WERI-Rb-1 (cell line): Measurements from ENCODE around the gene SH3PXD2A.
A peak's percentile ranks its signal among the peaks of the same experiment; 100 is the strongest.

Source experiments
- DNase-seq: peaks from one replicate; pipeline ENCODE4 v3.0.0-alpha.2; 2020
- H3K27ac ChIP-seq: fragments of 250-450 bp; sonication (Bioruptor Pico); 2 replicates; pipeline ENCODE4 v1.5.1; 2020; ENCODE audit warnings: mild to moderate bottlenecking, moderate library complexity
- H3K27me3 ChIP-seq: fragments of 250-450 bp; sonication (Bioruptor Pico); 2 replicates; pipeline ENCODE4 v1.5.1; 2021; ENCODE audit warnings: mild to moderate bottlenecking, low read depth, moderate library complexity; ENCODE audit not compliant: insufficient read depth, severe bottlenecking
- H3K36me3 ChIP-seq: fragments of 250-450 bp; sonication (Bioruptor Pico); 2 replicates; pipeline ENCODE4 v1.5.1; 2020; ENCODE audit warnings: mild to moderate bottlenecking, moderate library complexity
- H3K4me3 ChIP-seq: 2 replicates; pipeline ENCODE4 v1.5.1; 2011; ENCODE audit warnings: low read depth, mild to moderate bottlenecking, control low read depth, low read length
- H3K9me3 ChIP-seq: fragments of 250-450 bp; sonication (Bioruptor Pico); 2 replicates; pipeline ENCODE4 v1.5.1; 2021; ENCODE audit warnings: mild to moderate bottlenecking, moderate library complexity; ENCODE audit not compliant: severe bottlenecking
- CTCF ChIP-seq: IDR thresholded peaks from 2 replicates; pipeline ENCODE4 v1.5.1; 2011; ENCODE audit warnings: low read depth, mild to moderate bottlenecking, control low read depth, inconsistent platforms, low read length

Gene SH3PXD2A

GRCh38 chr10:103559776-103560175 is 295.6 kb downstream of the SH3PXD2A start:
- no peaks in the 10 kb centered on the region for H3K9me3 ChIP-seq
- no peak for TF ChIP-seq CTCF
- H3K27me3 ChIP-seq, result no peaks in the 10 kb centered on the region
- no peak overlapping the region for H3K27ac ChIP-seq
- H3K36me3 ChIP-seq, result peaks cover 5% of the 10 kb centered on the region
- DNase-seq, result no peak
- no peak overlapping the region for H3K4me3 ChIP-seq

- H3K36me3 ChIP-seq, result peaks cover 5% of the 10 kb centered on the region
- no peaks in the 10 kb centered on the region for H3K9me3 ChIP-seq
- TF ChIP-seq CTCF, result no peak
- DNase-seq, result peak; percentile 78
- no peak overlapping the region for H3K4me3 ChIP-seq
- peak overlapping the region; percentile 21 for H3K27ac ChIP-seq
- H3K27me3 ChIP-seq, result no peaks in the 10 kb centered on the region
Measured at GRCh38 chr10:103558911-103559310, 296.5 kb downstream of the SH3PXD2A start.

GRCh38 chr10:103557455-103557854 is 297.9 kb downstream of the SH3PXD2A start:
- Histone ChIP-seq H3K9me3 (no peaks in the 10 kb centered on the region), H3K27me3 (no peaks in the 10 kb centered on the region), H3K4me3 (no peak overlapping the region), H3K36me3 (peaks cover 5% of the 10 kb centered on the region), H3K27ac (peak overlapping the region; percentile 51)
- TF ChIP-seq CTCF, result no peak
- no peak for DNase-seq

- Histone ChIP-seq H3K4me3 (peak overlapping the region; percentile 51), H3K36me3 (peaks cover 5% of the 10 kb centered on the region), H3K27me3 (no peaks in the 10 kb centered on the region), H3K27ac (peak overlapping the region; percentile 51), H3K9me3 (no peaks in the 10 kb centered on the region)
- DNase-seq, result no peak
- TF ChIP-seq CTCF, result no peak
Measured at GRCh38 chr10:103556383-103557007, 298.9 kb downstream of the SH3PXD2A start.

GRCh38 chr10:103555712-103556111 is 299.7 kb downstream of the SH3PXD2A start:
- no peaks in the 10 kb centered on the region for H3K9me3 ChIP-seq
- H3K36me3 ChIP-seq, result peaks cover 5% of the 10 kb centered on the region
- no peaks in the 10 kb centered on the region for H3K27me3 ChIP-seq
- no peak for TF ChIP-seq CTCF
- DNase-seq, result no peak
- H3K4me3 ChIP-seq, result peak overlapping the region; percentile 51
- peak overlapping the region; percentile 51 for H3K27ac ChIP-seq

GRCh38 chr10:103555325-103555649 is 300.1 kb downstream of the SH3PXD2A start:
- no peaks in the 10 kb centered on the region for H3K9me3 ChIP-seq
- no peak for DNase-seq
- no peak for TF ChIP-seq CTCF
- H3K36me3 ChIP-seq, result peaks cover 5% of the 10 kb centered on the region
- H3K27me3 ChIP-seq, result no peaks in the 10 kb centered on the region
- H3K4me3 ChIP-seq, result peak overlapping the region; percentile 51
- H3K27ac ChIP-seq, result peak overlapping the region; percentile 51
